Calu3 (cell line): ENCODE data around the gene NUB1. TPM values are rescaled to one million over a fixed set of nuclear protein-coding genes. Genes with fewer than 3 reads are reported as not detected.
A peak's percentile ranks its signal among the peaks of the same experiment; 100 is the strongest.

Source experiments
- BruUV-seq: library from RNA; stranded (reverse); fragments of 400-500 nt; replicated peaks from 2 replicates; lab custom pipeline; 2021; lab: Mats Ljungman, UMichigan
- CTCF ChIA-PET: fragments of 300-600 bp; sonication (Branson Sonifier 250); formaldehyde crosslinking; loops from one replicate; lab custom pipeline; 2022; ENCODE audit warnings: antibody characterized with exemption; lab: Charles Lee
- DNase-seq: peaks from one replicate; pipeline ENCODE4 v3.0.0; 2022
- H3K27ac Mint-ChIP-seq: one replicate; pipeline ENCODE4 v1.8.0; 2022; ENCODE audit warnings: mixed read lengths; ENCODE audit not compliant: unreplicated experiment
- H3K27me3 Mint-ChIP-seq: one replicate; pipeline ENCODE4 v1.8.0; 2022; ENCODE audit warnings: mixed read lengths; ENCODE audit not compliant: unreplicated experiment
- H3K36me3 Mint-ChIP-seq: one replicate; pipeline ENCODE4 v1.8.0; 2022; ENCODE audit warnings: mild to moderate bottlenecking, moderate library complexity, mixed read lengths; ENCODE audit not compliant: insufficient read depth, unreplicated experiment
- H3K4me1 Mint-ChIP-seq: one replicate; pipeline ENCODE4 v1.8.0; 2022; ENCODE audit warnings: mild to moderate bottlenecking, low read depth, mixed read lengths; ENCODE audit not compliant: unreplicated experiment
- H3K4me3 Mint-ChIP-seq: one replicate; pipeline ENCODE4 v1.8.0; 2022; ENCODE audit warnings: mild to moderate bottlenecking, low read depth, moderate library complexity, mixed read lengths; ENCODE audit not compliant: unreplicated experiment
- H3K9me3 Mint-ChIP-seq: one replicate; pipeline ENCODE4 v1.8.0; 2022; ENCODE audit warnings: low read depth, mixed read lengths; ENCODE audit not compliant: unreplicated experiment
- intact Hi-C: fragments of 100-400 bp; cut with micrococcal nuclease; formaldehyde crosslinking; loops from one replicate; pipeline ENCODE4 v1.10.0; 2022; ENCODE audit not compliant: unreplicated experiment
- total RNA-seq: library from RNA; stranded (reverse); gene quantifications from 2 replicates; pipeline ENCODE4 v1.2.3, GENCODE V29; 2022
- TF ChIP-seq, protein P1 (sequence below): fragments of 200-600 bp; IDR thresholded peaks from one replicate; pipeline ENCODE4 v1.8.0; 2022; ENCODE audit warnings: antibody characterized with exemption; ENCODE audit not compliant: unreplicated experiment

Gene NUB1
- total RNA-seq, 1 experiment from 2014 or later, result 56.2 TPM

DNA sequence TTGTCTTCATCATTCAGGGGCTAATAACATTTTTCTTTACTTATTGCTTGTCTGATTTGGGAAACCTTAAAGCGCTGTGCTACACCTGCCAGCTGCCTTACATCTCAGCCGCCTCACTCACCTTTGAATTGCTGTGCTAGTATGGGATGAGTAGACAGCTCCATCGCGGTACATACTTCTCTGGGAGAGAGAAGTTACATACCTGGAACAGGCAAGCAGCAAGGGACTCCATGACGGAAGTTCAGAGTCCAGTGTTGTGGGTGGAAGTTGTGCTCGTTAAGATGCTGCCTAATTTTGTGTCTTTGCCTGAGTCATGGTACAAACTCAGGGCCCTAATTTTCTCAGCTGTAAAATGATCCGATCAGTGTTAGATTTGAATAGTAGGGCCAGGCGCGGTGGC is 1.9 kb downstream of the NUB1 start:
- Mint-ChIP-seq H3K9me3 (no peaks in the 10 kb centered on the region), H3K4me3 (peak overlapping the region; percentile 70)
- CTCF ChIA-PET, result no interaction called here

DNA sequence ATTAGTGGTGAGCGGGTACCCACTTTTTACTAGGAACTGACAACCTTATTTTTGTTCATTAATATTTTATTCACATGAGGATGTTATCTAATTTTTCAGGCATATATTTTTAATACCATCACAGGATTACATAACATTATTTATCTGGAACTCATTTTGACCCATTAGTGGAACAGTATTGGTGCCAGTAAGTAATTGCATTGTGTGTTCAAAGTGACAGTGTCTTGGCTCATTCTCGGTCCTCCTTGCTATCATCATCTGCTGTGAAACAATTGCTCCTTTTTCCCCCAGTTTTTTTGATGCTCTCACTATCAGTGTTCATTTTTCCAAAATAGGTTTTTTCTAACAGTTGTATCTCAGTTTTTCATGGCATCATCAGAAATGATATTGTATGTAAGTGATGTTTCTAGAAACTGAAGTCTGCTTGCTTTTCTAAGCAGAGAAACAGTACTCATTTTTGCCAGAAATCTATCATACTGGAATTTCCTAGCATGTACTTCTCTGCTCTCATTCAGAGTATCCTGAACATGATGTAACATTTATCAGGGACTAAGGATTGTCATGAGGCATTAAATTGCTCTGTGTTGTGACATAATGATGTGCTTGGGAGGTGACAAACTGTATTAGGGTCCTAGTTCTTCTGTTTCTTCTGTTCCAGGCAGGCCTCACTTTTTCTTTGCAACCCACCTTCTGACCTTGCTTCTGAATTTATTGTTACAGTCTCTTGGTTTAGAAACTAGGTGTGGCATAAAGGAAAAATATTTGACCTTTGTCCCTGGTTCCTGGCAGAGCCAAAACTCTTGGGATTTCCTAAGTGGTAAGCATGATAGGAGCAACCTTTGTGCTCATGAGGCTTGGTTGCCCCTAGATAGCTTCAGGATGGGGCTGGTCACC is 4.2 kb downstream of the NUB1 start:
- peaks cover 41% of the 10 kb centered on the region for H3K36me3 Mint-ChIP-seq
- intact Hi-C loops, result no loop called here
- no peaks in the 10 kb centered on the region for H3K27me3 Mint-ChIP-seq
- peaks cover 27% of the 10 kb centered on the region for H3K4me1 Mint-ChIP-seq
- TF ChIP-seq, protein P1, sequence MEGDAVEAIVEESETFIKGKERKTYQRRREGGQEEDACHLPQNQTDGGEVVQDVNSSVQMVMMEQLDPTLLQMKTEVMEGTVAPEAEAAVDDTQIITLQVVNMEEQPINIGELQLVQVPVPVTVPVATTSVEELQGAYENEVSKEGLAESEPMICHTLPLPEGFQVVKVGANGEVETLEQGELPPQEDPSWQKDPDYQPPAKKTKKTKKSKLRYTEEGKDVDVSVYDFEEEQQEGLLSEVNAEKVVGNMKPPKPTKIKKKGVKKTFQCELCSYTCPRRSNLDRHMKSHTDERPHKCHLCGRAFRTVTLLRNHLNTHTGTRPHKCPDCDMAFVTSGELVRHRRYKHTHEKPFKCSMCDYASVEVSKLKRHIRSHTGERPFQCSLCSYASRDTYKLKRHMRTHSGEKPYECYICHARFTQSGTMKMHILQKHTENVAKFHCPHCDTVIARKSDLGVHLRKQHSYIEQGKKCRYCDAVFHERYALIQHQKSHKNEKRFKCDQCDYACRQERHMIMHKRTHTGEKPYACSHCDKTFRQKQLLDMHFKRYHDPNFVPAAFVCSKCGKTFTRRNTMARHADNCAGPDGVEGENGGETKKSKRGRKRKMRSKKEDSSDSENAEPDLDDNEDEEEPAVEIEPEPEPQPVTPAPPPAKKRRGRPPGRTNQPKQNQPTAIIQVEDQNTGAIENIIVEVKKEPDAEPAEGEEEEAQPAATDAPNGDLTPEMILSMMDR, result no peak
- H3K9me3 Mint-ChIP-seq, result no peaks in the 10 kb centered on the region
- peak overlapping the region; percentile 54 for H3K27ac Mint-ChIP-seq
- BruUV-seq, result no TSS peak
- no peak overlapping the region for H3K4me3 Mint-ChIP-seq
- CTCF ChIA-PET, result interaction anchor here (0.9 kb wide), 1 partner anchor 139 kb away, joined by 3 read pairs; no protein-coding TSS in a partner anchor
- DNase-seq, result peak; percentile 4

More for the DNA sequence above, 1.9 kb downstream of the NUB1 start:
- no peak for DNase-seq
- TF ChIP-seq, protein P1, result no peak
- no peaks in the 10 kb centered on the region for H3K27me3 Mint-ChIP-seq
- no peak overlapping the region for H3K27ac Mint-ChIP-seq
- intact Hi-C loops, result no loop called here
- H3K36me3 Mint-ChIP-seq, result peaks cover 32% of the 10 kb centered on the region
- no TSS peak for BruUV-seq
- peaks cover 14% of the 10 kb centered on the region for H3K4me1 Mint-ChIP-seq

DNA sequence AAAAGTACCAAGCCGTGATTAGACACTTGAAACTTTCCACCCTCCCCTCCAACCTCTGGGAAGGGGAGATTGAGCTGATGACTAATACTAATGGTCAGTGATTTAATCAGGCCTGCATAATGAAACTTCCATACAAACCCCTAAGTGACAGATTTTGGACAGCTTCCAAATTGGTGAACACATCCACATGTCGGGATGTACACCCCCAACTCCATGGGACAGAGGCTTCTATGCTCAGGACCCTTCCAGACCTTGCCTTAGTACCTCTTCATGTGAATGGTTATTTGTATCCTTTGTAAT is 4.8 kb downstream of the NUB1 start:
- Mint-ChIP-seq H3K4me1 (peaks cover 27% of the 10 kb centered on the region), H3K27me3 (no peaks in the 10 kb centered on the region), H3K27ac (peak overlapping the region; percentile 15), H3K9me3 (no peaks in the 10 kb centered on the region), H3K36me3 (peaks cover 41% of the 10 kb centered on the region), H3K4me3 (no peak overlapping the region)
- intact Hi-C loops, result no loop called here
- no TSS peak for BruUV-seq
- CTCF ChIA-PET, result interaction anchor here (0.9 kb wide), 1 partner anchor 138 kb away, joined by 3 read pairs; no protein-coding TSS in a partner anchor
- no peak for DNase-seq
- TF ChIP-seq, protein P1, result no peak

DNA sequence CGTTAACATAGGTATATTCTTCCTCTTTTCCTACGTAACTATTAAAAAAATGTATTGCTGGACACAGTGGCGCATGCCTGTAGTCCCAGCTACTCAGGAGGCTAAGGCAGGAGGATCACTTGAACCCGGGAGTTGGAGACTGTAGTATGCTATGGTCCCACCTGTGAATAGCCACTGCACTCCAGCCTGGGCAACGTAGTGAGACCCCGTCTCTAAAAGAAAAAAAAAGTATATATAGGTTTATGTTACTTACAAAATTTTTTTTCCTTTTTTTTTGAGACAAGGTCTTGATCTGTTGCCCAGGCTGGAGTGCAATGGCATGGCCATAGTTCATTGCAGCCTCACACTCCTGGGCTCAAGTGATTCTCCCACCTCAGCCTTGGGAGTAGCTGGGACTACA is 5.6 kb downstream of the NUB1 start:
- TF ChIP-seq, protein P1, result no peak
- DNase-seq, result no peak
- Mint-ChIP-seq H3K4me3 (no peak overlapping the region), H3K9me3 (no peaks in the 10 kb centered on the region), H3K4me1 (peaks cover 27% of the 10 kb centered on the region), H3K27ac (no peak overlapping the region), H3K27me3 (no peaks in the 10 kb centered on the region), H3K36me3 (peaks cover 41% of the 10 kb centered on the region)
- CTCF ChIA-PET, result interaction anchor here (0.9 kb wide), 1 partner anchor 138 kb away, joined by 3 read pairs; no protein-coding TSS in a partner anchor
- no TSS peak for BruUV-seq
- intact Hi-C loops, result no loop called here
